Left kidney (tissue), 2 donors: ENCODE results near the gene SLC29A3. TPM values are rescaled to one million over a fixed set of nuclear protein-coding genes. Genes with fewer than 3 reads are reported as not detected.

Source experiments
- DNase-seq: peaks from one replicate; pipeline ENCODE4 v3.0.0-alpha.2; 2013
- polyA plus RNA-seq: library from polyadenylated mRNA; unstranded; fragments of 120-200 nt; gene quantifications from one replicate; pipeline ENCODE4 v1.2.1, GENCODE V29; 2013; ENCODE audit not compliant: insufficient read length

Gene SLC29A3
- polyA plus RNA-seq, 1 donor = 7.0 TPM

DNA sequence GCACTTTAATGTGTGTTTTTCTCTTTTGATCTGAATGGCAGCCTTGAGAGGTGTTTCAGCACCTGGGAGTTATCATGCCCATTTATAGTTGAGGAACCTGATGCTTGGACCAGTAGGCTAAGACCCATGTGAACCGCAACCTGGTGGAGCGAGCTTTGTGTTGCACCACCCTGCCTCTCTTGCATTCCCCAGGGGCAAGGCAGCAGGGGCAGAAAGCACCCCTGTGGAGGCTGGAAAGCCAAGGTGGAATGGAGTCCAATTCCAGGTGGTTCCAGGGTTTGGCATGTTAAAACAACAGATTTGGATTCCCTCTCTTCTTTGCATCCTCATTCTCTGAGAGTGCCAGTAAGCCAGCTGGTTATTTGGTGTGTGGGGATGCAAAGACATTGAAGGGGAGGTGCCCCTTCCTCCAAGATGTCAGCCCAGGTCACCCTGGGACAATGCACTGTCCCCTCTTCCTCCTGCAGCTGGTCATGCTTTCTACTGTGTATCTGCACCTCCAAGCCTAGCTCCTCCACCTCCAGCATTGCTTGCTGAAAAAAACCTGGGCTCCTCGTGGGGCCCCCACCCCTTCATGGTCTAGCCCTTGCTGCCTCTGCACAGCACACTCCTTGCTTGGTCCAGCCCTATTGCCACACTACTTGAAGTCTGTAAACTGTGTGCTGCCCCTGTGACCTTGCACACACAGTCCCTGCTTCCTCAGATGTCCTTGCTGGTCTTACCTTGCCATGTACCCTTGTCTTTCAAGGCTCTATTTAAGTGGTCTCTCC is 72.0 kb downstream of the SLC29A3 start:
- DNase-seq = no peak

DNA sequence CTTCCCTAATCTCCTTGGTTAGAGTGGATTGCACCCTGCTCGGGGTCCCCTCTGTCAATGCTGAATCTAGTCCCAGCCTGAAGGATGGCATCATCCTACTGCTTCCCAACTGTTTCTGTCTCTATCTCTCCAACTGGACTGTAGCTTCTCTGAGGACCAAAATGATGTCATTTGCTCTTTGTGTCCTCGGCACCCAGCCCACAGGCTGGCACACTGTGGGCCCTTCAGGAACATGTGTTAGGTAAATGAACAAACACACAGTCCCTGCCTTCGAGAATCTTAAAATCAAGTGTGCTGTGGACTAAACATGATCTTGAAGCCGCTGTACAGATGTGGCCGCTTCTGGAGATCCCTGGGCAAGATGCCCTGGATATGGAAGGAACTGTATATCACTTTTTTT is 72.6 kb downstream of the SLC29A3 start:
- no peak for DNase-seq

GRCh38 chr10:71392292-71392691 is 73.2 kb downstream of the SLC29A3 start:
- no peak for DNase-seq

DNA sequence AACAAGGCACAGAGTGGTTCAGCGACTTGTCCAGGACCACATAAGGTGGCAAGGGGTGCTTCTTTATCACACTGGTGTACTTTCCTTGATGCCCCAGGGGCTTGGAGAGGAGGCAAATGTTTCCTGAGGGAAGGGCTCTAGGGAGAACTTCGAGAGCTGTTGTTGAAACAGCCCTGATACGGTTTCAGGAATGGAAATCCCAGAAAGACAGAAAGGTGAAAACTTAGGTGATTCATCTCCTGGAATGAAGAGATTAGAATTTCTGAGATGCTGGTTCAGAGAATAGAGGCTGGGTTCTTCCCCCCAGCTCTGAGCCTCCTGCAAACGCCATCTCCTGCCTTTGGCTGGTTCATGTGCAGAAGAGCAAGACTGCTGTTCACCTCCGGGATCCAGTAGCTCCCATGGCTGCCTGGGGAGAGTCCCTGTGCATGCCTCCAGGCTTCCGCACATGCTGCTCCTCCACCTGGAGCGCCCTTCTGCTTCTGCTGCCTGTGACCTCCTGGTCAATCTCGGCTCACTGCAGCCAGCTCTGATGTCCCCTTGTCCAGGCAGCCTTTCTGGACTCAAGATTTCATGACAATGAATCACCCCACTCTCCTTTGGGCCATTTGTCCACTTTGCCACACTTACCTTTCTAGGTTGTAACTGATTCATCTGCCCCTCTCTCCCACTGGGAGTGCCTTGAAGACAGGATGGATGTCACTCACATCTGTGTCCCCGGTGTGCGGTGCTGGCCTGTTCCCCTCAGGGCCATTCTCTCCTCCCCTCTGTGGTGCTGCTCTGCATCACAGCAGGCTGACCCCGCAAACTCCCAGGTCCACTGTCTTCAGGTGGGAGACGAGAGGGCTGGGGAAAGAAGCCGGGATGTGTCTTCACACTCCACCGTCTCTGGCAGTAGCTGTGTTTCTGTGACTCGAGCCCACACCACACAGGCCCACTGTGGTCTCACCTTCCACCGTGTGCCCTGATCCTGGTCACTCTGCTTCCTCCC is 74.0 kb downstream of the SLC29A3 start:
- no peak for DNase-seq

DNA sequence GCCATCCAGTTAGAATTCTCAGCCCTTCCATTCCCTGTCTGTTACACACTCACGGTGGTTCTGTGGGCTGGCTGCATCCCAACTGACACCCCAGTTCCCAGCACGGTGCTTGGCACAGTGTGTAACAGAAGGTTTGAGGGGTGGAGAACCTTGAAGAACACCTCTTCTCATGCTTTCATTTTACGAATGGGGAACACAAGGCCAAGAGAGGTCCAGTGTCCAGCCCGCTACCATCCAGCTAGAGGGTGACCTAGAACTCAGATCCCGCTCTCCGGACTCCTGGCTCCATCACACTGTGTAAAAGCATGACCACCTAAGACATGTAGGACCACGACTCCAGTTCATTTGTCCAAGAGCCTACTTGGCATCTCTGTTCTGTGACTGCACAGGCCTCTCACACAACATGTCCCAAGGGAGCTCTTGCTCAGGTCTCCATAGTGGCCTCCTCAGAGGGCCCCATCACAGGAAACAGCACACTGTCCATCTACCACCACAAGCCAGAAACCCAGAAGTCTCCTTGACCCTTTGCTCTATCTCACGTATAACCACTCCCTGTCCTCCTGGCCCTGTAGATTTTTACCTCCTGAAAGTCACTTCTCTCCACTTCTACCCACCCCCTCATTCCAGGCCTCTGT is 74.9 kb downstream of the SLC29A3 start:
- no peak for DNase-seq

GRCh38 chr10:71394926-71395562 is 76.0 kb downstream of the SLC29A3 start:
- no peak for DNase-seq

GRCh38 chr10:71395621-71396020 is 76.6 kb downstream of the SLC29A3 start:
- no peak for DNase-seq

GRCh38 chr10:71396084-71396710 is 77.1 kb downstream of the SLC29A3 start:
- DNase-seq = peak; percentile 74

GRCh38 chr10:71396711-71397295 is 77.7 kb downstream of the SLC29A3 start, which contains the start of gene CDH23:
Gene CDH23, plus strand, starts transcription at chr10:71396920. Its CDS starts 42,912 bp downstream, at chr10:71439832.
- no peak for DNase-seq

DNA sequence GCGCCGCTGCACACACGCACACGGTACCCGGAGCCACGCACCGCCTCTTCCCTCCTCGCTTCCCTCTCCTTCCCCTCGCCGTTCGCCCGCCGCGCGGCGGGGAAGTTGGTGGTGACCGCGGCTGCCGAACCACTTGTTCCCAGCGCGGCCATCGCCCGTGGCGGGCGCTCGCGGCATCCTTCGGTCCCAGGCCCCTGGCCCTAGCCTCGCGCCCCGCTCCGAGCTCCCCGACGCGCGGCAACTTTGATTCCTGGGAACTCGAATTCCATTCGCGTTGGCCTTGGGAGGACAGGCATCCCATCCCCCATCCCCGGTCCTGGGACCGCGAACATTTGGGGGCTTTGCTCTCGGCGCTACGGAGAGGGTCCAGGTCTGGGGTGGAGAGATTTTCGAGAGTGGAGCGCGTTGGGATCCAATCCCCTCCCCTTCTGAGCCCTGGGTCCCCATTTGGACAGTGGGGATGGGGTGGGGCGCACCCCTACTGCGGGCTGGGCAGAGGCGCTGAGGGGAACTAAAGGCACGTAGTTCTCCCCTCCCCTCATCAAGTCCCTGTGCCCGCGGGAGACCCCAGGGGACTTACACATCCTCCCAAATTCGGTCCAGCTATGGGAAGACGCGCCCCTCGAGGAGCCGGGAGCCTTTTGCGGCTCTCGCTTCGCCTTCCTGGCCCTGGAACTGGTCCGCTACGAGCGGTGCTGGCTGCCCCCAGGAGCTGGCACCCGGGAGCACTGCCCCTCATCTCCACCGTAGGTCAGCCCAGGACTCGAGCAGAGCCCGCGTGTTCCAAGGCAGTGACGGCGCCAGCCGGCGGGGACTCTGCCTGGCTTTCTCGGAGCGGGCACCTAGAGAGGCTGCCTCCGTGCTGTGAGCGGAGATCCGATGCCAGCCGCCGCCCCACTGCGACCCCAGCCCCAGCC is 78.5 kb downstream of the SLC29A3 start:
- DNase-seq = no peak

GRCh38 chr10:71398976-71399375 is 79.9 kb downstream of the SLC29A3 start:
- DNase-seq = no peak

- no peak for DNase-seq
Observed at GRCh38 chr10:71399946-71400345, 80.9 kb downstream of the SLC29A3 start.

- DNase-seq = no peak
Observed at GRCh38 chr10:71401056-71401455, 82.0 kb downstream of the SLC29A3 start.

- DNase-seq = no peak
Observed at GRCh38 chr10:71402005-71402404, 82.9 kb downstream of the SLC29A3 start.

DNA sequence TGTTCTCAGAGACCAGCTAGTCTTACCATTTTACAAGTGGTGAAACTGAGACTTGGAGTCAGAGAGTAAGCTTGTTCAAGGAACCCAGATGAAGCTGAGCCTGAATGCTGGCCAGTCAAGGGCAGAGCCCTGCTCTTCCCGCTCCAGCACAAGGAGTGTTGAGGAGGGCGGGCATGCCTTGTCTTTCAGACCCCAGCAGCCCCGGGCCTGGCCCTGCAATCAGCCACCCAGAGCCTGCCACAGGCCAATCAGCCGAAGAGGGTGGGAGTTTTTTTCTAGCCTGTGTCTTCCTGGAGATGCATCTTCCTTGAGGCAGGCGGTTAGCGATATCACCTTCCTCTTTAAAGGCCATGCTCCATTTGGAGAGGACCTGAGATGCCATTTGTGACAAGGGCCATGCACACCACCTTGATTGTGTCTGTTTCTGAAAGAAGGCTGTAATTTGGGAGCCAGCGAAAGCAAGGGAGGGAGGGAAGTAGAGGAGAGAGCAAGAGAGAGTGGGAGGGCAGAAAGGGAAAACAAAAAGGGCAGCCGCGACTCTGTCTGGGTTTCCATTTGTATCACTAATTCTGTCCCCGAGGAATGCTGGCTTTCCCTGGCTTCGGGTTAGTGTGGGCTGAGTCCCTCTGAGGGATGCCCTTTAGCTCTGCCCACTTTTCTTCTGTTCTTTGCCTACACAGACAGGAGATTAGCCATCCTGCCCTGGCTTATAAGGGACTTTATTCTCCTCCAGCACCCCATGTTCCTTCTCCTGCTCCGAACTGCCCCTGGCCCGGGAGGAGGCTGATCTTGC is 85.6 kb downstream of the SLC29A3 start:
- DNase-seq = no peak

- DNase-seq = no peak
Observed at GRCh38 chr10:71406878-71407277, 87.8 kb downstream of the SLC29A3 start.

- no peak for DNase-seq
Observed at GRCh38 chr10:71408436-71409225, 89.6 kb downstream of the SLC29A3 start.

DNA sequence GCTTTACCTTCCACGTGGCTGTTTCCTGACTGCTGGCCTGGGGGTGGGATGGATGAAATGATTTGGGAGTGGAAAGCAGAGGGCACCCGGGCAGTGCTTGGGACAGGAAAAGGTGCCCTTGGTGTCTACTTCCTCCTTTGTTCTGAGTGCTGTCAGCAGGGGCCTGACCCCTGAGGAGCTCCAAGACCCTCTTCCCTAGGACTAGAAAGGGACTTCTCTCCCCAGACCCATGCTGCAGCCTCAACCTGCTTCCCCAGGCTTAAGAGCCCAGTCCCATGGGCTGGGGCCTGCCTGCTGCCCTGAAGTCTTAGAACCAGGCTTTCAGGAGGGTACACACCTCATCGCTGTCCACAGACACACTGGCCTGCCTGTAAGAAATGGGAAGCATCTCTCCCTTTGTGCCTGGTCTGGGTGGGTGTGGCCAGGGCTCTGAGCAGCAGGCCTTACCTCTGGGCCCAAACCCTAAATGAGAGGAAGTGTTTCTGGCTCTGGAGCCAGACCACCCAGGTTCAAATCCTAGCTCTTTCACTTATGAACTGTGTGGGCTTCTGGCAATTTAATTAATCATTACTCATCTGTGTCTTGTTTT is 90.6 kb downstream of the SLC29A3 start:
- DNase-seq = no peak
